T-helper 2 cell treated with Interferon-gamma antibody and Interleukin-4, amounts not matched to agents 100 ng/mL and 5 ng/mL, for 36 hours (primary cell): ENCODE data around the gene GATAD2B. TPM values are rescaled to one million over a fixed set of nuclear protein-coding genes. Genes with fewer than 3 reads are reported as not detected.
"Not testable (repeated sequence)": the region's sequence is repeated elsewhere in the genome, so short reads cannot be mapped to it uniquely, and the experiment has no call there.

ENCODE experiments used
- intact Hi-C: fragments of 100-400 bp; cut with micrococcal nuclease; formaldehyde crosslinking; loops from one replicate; pipeline ENCODE4 v1.15.1; 2023
- total RNA-seq: library from RNA; stranded (reverse); gene quantifications from 2 replicates; pipeline ENCODE4 v1.2.3, GENCODE V29; 2022

GATAD2B gene
- total RNA-seq, 1 donor from 2014 or later, result 65.7 TPM

DNA sequence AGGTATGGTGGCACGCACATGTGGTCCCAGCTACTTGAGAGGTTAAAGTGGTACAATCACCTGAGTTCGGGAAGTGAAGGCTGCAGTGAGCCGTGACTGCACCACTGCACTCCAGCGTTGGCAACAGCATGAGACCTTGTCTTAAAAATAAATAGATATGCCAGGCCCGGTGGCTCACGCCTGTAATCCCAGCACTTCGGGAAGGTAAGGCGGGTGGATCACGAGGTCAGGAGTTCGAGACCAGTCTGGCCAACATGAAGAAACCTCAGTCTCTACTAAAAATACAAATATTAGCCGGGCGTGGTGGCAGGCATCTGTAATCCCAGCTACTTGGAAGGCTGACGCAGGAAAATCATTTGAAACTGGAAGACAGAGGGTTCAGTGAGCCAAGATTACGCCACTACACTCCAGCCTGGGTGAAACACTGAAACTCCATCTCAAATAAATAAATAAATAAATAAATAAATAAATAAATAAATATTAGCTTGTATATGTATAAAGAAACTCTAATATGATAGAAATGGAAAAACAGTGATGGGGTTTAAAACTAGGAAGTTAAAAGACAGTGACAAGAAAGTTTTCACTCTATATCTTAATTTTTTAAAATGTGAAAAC is 18.8 kb downstream of the GATAD2B start:
- intact Hi-C loops, result no loop called here

DNA sequence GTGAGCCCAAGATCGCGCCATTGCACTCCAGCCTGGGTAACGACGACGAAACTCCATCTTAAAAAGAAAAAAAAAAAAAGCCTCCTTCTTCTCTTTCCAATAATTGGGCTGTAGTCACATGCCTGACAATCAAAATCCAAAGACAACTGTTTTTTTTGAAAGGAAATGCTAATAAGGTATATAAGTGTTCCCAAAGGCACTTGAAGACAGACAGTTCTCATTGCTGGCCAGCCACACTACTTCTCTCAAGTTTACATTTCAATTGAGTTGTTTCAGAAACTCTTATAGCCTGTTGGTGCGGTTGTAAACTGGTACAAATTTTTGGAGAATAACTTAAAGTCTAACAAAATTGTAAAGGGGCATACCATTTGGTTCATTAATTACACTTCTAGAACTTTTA is 23.3 kb downstream of the GATAD2B start:
- intact Hi-C loops, result no loop called here

DNA sequence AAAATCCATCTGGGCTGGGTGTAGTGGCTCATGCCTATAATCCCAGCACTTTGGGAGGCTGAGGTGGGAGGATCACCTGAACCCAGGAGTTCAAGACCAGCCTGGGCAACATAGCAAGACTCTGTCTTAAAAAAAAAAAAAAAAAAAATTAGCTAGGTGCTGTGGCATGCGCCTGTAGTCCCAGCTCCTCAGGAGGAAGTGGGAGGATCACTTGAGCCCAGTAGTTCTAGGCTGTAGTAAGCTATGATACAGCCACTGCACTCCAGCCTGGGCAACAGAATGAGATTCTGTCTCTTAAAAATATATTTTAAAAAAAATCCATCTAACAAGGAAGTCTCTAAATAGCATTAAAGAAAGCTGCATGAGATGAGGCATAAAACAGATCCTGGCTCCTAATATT is 26.9 kb downstream of the GATAD2B start:
- intact Hi-C loops, result not testable (repeated sequence)

DNA sequence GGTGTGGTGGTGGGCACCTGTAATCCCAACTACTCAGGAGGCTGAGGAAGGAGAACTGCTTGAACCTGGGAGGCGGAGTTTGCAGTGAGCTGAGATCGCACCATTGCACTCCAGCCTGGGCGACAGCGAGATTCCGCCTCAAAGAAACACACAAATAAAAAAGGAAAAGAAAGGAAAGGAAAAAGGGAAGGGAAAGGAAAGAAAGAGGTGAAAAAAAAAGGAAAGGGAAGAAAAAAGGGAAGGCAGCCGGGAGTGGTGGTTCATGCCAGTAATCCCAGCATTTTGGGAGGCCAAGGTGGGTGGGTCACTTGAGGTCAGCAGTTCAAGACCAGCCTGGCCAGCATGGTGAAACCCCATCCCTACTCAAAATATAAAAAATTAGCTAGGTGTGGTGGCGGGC is 31.7 kb downstream of the GATAD2B start:
- intact Hi-C loops, result not testable (repeated sequence)

DNA sequence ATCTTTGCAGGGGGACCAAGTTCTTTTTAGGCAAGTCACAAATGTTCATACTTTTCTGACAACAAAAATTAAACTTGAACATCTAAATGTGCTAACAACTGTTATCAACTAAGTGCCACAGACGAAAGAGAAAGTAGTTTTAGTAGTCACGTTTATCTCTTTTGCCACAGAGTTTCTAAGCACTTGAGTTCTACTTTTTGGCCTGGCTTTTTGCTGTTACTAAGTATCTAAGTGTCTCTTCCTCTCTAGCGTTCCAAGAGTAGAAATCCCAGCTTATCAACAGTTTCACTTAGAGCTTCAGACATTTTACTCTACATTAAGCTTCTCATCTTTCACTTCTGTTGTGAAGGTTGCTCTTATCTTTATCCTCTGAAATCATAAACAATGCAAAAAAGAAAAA is 34.2 kb downstream of the GATAD2B start:
- intact Hi-C loops, result no loop called here

DNA sequence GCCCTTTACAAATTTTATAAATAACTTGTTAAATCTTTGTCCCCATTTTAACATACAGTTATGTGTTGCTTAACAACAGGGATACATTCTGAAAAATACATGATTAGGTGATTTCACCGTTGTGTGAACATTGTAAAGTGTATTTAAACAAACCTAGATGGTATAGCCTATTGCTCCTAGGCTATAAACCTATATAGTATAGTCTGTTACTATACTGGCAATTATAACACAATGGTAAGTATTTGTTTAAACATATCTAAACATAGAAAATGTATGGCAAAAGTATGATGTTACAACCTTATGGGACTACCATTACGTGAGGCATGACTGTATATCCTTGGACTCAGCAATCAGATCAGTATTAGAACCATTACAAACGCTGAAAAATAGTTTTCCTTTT is 36.6 kb downstream of the GATAD2B start:
- intact Hi-C loops, result no loop called here

DNA sequence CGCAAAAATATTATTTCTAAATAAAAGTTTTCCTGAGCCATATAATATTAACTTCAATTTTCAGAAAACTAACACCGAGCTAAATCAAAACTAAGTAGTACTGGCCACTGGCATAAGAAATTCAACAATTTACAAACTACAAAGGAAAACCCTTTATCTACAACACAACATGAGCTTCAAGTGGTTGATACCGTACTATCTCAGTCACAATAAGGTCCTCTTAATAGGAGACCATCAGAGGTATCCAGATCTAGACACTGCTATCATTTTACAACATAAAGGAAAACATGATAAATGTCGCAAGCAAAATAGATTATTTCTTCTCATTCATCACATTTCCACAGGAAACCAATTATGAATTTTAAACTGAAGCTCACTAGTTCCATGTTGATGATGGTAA is 39.5 kb downstream of the GATAD2B start:
- intact Hi-C loops, result no loop called here

DNA sequence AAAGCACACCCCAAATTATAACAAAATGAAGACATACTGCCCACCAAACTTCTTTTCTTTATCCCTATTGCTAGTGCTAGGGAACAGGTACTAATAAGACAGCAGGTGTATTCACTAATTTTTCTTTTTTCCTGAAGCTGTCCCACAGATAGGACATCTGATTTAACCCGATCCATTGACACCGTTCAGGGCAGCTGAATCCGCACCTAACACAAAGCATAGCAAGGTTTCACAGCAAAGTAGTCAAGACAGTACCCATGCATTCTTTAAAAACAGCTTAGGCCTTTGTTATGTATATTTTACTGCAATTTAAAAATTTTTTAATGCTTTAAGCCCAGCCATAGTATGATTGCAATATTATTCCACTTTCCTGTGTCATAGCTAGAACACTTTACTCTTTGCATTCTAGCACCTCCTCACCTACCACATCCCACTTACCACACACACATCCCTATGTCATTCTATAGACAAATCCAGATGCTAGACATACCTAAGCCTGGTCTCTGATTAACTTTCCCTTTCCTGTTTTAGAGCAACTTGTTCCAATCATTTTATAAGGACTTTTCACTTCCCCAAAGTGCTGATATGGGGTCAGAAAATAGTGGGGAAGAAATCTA is 40.4 kb downstream of the GATAD2B start:
- intact Hi-C loops, result no loop called here

DNA sequence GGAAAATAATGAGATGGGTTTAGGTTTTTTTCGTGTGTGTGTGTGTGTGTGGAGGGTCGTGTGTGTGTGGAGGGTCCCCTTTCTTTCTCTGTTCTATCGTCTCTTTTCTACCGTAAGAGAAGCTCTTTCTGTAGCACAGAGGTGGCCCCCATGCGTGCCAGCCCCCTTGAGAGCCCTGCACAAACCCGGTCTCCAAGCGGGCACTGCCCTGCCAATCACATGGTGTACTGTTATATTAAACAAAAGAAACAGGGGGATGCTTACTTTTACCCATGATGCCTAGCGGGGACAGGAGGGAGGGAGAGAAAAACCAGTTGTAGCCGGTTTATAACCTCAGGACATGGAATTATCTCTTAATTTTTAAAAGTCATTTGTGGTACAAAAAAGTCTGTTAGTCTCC is 41.0 kb downstream of the GATAD2B start:
- intact Hi-C loops, result no loop called here

DNA sequence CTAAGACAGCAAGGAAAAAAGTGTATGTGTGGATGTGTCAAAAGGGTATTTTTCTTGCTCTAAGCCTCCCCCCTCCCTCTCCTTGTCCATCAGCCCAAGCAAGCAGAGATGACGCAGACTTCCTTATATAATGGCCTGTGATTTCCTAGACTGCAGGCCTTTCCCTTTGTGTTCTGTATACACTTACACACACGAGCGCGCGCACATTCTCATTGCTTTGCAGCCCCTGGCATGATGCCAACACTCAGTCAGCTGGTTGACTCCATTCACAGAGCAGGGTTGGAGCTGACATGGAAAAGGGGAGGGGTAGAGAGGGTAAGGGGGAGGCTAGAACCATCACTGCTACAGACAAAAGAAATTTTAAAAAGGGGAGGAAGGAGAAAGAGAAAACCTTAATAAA is 41.8 kb downstream of the GATAD2B start:
- intact Hi-C loops, result no loop called here

DNA sequence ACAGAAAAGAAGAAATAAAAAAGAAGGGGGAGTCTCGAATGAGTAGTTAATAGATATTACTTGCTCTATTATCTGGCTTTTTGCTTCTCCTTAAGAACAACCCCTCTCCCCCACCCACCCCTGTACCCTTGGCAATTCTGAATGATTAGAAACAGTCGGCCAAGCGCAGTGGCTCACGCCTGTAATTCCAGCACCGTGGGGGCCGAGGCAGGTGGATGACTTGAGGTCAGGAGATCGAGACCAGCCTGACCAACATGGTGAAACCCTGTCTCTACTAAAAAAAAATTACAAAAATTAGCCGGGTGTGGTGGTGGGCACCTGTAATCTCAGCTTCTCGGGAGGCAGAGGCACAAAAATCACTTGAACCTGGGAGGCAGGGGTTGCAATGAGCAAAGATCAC is 42.7 kb downstream of the GATAD2B start:
- intact Hi-C loops, result no loop called here

DNA sequence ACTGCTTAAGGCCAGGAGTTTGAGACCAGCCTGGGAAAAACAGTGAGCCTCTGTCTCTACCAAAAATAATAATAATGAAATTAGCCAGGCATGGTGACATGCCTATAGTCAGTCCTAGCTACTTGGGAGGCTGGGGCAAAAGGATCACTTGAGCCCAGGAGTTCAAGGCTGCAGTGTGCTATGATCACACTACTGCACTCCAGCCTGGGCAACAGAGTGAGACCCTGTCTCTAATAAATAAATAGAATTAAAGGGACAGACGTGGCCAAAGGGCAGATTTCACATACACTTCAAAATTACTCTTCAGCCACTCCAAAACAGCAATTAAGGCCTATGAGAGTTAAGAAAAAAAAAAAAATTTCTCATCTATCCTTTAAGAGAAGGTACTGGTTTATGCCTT is 45.7 kb downstream of the GATAD2B start:
- intact Hi-C loops, result no loop called here

DNA sequence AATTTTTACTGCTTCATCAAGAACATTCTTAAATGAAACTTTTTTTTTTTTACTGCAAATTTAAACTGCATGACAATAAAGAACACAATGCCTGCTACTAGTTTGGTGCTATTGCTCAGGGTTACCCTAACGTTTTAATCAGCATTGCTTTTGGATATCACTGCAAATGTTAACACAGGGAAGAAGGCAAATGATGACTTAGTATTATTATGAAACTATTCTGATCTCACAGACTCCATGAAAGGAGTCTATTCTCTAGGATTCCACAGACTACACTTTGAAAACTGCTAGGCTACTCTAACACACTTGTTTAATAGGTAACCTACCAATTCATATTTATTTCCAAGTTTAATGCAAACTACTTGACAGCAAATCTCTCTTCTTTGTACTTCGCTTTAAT is 49.8 kb downstream of the GATAD2B start:
- intact Hi-C loops, result no loop called here

DNA sequence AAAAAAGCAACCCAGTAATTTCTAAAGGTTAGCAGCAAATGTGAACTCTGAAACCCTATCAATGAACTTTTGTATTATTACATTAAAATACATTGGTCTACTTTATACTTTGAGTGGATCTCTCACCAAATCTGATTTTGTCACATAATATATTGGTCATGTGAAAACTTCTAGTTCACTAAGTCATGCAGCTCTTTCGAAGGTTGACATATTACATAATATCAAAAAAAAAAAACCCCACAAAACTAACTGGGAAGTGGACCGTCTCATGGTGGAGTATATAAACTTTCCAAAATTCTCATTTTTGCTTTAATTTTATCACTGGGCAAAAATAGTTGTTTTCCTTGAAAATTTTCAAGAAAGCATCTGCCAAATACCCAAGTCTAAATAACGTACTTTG is 50.4 kb downstream of the GATAD2B start:
- intact Hi-C loops, result no loop called here

DNA sequence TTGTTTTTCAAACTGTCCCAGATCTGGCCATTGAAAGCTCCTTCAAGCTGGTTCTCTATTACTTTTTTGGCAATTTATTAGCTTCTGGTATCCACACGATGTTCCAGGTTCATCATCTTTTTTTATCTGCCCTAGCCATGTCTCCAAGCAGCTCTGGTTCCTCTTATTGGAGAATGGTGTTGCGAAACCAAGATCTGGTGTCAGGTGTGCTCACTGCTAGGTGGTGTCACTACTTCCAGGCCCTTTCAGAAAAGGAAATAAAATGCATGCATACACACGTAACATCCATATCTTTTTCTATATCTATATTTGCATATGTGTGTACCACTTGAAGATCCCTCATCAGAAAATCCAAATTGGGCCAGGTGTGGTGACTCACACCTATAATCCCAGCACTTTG is 53.3 kb downstream of the GATAD2B start:
- intact Hi-C loops, result loop anchor here (10.0 kb wide), 1 partner anchor 55 kb away; the partner anchor contains the start of gene GATAD2B

DNA sequence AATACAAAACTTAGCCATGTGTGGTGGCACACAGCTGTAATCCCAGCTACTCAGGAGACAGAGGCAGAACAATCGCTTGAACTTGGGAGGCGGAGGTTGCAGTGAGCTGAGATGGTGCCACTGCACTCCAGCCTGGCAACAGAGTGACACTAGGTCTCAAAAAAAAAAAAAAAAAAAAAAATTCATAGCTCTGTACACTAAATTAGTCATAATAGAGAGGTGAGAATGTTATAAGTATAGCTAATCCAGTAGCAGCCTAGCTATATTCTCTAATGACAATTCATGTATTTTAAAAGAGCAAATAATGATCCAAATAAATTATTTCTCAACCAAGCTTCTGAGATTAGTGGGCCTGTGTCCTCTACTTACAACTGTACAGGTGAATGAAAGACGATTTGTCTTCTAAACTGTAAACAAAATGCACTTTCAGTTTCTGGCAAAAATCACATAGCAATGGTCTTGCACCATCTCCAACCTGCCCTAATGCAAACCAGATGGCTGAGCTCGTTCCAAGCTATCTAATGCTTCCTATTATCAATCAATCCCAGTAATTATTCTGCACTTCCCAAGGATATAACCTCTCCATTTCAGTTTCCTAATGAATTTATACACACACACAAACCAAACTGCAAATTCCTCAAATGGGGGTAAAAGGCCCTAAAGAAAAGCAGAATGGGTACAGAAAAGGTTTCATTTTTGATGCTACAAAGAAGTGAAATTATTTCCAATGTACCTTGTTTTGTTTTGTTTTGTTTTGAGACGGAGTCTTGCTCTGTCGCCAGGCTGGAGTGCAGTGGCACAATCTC is 56.5 kb downstream of the GATAD2B start:
- intact Hi-C loops, result loop anchor here (10.0 kb wide), 1 partner anchor 59 kb away; the partner anchor contains the start of gene GATAD2B

DNA sequence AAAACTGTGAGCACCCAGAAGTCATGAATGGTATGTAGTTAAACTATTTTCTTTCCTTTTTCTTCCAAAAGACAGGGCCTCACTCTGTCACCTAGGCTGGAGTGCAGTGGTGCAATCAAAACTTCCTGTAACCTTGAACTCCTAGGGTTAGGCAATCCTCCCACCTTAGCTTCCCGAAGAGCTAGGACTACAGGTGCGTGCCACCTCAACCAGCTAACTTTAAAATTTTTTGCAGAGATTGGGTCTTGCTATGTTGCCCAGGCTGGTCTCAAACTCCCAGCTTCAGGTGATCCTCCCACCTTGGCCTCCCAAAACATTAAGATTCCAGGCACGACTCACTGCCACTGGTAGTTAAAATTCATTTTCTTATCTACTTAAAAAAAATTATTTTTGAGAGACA is 62.5 kb downstream of the GATAD2B start:
- intact Hi-C loops, result loop anchor here (10.0 kb wide), 1 partner anchor 65 kb away; the partner anchor contains the start of gene GATAD2B

DNA sequence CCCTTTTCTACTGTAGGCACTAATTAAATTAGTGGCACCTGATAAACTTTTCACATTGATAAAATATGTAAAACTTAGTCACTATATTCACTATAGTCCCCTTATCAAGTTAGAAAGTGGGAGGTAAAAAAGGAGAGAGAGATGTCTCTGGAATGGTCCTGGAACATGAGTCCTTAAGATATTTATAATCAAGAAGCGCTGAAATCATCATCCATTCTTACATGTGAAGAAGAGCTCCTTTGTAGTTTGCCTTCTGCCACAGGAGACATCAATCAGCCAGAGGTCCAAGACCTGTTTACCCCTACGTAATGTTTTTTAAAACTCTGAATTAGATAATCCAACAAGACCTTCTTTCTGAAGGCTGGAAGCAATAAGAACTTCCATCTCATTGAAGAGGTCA is 65.3 kb downstream of the GATAD2B start:
- intact Hi-C loops, result no loop called here

DNA sequence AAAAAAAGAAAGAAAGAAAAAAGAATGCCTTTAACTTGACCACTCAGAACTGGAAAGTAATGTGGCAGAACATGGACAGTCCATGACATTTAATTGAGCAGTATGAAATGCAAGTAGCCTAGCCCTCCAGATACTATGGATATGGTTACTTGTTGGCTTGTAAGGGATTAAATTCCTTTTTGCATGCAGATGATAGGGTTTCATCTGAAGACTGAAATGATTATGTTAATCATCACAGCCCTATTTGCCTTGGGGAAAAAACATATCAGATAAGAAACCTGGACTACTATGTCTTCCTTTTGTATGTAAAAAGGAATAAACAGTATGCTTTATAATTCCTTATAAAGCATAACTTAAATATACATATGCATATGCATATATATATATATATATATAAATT is 66.0 kb downstream of the GATAD2B start:
- intact Hi-C loops, result no loop called here

DNA sequence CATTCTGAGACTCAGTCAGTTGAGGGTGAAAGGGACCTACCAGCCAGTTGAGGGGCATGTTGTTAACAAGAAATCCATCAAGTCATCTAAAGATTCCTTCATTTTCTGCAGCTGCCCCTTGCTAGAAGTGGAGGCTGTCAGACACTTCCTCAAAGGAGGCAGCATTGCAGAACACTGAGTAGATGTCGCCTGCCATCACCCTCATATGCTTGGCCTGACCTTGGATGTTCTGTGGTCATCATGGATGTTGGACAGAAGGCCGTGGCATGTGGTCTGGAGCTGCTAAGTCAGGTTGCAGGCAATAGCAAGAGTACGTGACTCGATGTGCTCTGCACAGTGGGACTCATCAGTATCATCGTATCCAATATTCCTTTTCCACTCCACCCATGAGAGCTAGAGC is 70.6 kb downstream of the GATAD2B start:
- intact Hi-C loops, result no loop called here

DNA sequence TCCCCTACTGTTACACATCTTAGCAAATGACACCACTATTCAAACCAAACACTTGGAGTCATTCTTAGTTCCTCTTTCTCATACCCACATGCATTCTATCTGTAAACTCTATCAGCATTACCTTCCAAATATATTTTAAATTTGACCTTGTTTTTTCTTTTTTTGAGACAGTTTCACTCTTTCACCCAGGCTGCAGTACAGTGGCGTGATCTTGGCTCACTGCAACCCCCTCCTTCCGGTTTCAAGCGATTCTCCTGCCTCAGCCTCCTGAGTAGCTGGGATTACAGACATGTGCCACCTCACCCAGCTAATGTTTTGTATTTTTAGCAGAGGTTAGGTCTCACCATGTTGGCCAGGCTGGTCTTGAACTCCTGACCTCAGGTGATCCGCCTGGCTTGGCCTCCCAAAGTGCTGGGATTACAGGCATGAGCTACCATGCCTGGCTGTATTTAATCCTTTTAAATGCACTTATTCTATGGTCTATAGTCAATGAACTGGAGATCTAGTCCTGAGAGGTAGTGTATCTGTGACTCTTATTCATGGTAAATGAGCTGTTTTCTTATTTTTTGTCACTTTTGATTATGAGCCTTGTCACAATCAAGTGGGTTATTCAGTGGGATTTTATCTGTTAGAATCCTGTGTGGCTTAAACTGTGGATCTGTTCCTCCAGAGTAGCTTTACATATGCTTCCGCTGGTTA is 73.1 kb downstream of the GATAD2B start:
- intact Hi-C loops, result no loop called here

DNA sequence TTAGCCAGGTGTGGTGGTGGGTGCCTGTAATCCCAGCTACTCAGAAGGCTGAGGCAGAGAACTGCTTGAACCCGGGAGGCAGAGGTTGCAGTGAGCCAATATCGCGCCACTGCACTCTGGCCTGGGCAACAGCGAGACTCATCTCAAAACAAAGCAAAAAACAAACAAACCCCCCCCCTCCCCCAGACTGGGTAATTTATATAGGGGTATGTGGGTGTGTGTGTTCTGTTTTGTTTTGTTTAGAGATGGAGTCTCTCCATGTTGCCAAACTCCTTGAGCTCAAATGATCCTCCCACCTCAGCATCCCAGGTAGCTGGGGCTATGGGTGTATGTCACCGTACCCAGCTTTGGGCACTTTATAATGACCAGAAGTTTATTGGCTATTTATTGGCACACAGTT is 74.0 kb downstream of the GATAD2B start:
- intact Hi-C loops, result no loop called here
